HG02571 (cell line): ENCODE results near the gene CCDC136.

Source experiments
- ATAC-seq: cut with Tn5 transposase; IDR thresholded peaks from one replicate; pipeline ENCODE4 v1.9.1; 2021; ENCODE audit warnings: mild to moderate bottlenecking, moderate library complexity; ENCODE audit not compliant: unreplicated experiment

The CCDC136 gene

GRCh38 chr7:128842674-128843641 is 51.2 kb downstream of the CCDC136 start:
- no peak for ATAC-seq

- ATAC-seq: no peak
These were observed 52.3 kb downstream of the CCDC136 start for GRCh38 chr7:128843938-128844621.

DNA sequence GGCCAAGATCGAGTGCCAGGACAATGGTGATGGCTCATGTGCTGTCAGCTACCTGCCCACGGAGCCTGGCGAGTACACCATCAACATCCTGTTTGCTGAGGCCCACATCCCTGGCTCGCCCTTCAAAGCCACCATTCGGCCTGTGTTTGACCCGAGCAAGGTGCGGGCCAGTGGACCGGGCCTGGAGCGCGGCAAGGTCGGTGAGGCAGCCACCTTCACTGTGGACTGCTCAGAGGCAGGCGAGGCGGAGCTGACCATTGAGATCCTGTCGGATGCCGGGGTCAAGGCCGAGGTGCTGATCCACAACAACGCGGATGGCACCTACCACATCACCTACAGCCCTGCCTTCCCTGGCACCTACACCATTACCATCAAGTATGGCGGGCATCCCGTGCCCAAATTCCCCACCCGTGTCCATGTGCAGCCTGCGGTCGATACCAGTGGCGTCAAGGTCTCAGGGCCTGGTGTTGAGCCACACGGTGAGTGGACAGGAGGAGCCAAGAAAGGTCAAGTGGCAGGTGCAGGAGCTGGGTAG is 53.1 kb downstream of the CCDC136 start:
- ATAC-seq: no peak

DNA sequence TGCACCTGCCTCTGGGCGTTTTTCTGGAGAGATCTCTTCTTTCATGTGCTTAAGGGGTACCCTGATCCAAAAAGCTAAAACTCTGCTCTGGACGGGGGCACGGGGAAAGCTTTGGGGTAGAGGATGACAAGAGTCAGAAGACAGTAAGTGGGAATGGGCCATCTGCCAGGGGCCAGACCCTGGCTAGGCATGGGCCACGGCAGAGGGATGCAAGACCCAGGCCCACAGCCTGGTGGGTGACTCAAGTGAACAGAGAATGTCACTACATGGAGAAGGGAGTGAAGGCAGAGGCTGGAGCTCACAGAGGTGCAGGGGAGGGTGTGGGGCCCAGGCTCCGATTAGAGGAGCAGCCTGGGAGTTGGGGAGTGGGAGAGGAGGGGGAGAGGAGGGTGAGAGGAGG is 53.7 kb downstream of the CCDC136 start:
- ATAC-seq: no peak

- ATAC-seq: no peak
These were observed 54.2 kb downstream of the CCDC136 start for GRCh38 chr7:128845987-128846386.

DNA sequence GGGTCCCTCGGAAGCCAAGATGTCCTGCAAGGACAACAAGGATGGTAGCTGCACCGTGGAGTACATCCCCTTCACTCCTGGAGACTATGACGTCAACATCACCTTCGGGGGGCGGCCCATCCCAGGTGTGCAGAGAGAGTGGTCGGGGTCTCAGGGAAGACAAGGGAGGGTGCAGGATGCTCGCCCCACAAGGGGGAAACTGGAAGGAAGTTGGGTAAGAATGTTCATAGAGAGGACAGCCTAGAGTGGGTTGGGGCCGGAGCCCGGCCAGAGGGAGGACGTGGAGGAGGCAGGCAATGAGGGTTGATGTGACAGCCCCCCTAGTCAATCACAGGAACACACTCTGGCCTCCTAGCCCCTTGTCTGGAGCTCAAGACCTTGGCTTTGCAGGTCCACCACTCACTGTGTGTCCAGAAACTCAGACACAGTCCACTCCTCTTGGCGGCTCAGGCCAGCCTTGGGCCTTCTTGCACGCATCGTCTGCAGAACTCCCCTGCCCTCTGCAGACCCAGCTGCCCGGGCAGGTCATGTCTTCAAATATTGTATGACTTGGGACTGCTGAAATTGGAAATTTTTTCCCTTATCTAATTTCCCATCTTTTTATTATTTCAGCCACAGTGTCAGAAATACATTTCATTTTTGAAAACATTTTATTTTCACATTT is 55.1 kb downstream of the CCDC136 start:
- no peak for ATAC-seq

- ATAC-seq: no peak
These were observed 56.0 kb downstream of the CCDC136 start for GRCh38 chr7:128847721-128848211.

GRCh38 chr7:128848289-128849155 is 56.8 kb downstream of the CCDC136 start:
- ATAC-seq: no peak

DNA sequence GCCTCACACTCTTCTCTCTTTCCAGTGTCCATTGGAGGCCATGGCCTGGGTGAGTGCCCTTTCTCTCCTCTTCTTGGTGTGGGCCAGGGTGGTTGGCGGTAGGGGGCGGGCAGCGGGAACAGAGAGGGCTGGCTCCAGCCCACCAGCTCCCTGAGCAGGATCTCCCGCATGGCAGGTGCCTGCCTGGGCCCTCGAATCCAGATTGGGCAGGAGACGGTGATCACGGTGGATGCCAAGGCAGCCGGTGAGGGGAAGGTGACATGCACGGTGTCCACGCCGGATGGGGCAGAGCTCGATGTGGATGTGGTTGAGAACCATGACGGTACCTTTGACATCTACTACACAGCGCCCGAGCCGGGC is 57.4 kb downstream of the CCDC136 start:
- ATAC-seq: no peak

GRCh38 chr7:128849804-128850490 is 58.2 kb downstream of the CCDC136 start:
- no peak for ATAC-seq

DNA sequence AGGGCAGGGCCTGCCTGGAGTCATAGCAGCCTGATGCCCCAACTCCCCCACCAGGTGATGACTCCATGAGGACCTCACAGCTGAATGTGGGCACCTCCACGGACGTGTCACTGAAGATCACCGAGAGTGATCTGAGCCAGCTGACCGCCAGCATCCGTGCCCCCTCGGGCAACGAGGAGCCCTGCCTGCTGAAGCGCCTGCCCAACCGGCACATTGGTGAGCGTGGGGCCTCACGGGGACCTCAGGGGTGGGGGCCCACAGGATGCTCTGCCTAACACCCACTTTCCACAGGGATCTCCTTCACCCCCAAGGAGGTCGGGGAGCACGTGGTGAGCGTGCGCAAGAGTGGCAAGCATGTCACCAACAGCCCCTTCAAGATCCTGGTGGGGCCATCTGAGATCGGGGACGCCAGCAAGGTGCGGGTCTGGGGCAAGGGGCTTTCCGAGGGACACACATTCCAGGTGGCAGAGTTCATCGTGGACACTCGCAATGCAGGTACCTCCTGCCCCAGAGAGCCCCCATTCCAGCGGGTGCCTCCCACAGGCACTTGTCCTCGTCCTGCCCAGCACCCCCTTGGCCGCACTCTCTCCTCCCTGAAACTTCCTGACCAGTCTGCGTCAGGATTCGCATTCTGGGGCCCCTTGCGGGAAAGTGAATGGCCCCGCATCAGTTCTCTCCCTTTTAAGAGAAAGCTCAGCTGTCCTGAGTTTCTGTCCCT is 60.9 kb downstream of the CCDC136 start:
- no peak for ATAC-seq

DNA sequence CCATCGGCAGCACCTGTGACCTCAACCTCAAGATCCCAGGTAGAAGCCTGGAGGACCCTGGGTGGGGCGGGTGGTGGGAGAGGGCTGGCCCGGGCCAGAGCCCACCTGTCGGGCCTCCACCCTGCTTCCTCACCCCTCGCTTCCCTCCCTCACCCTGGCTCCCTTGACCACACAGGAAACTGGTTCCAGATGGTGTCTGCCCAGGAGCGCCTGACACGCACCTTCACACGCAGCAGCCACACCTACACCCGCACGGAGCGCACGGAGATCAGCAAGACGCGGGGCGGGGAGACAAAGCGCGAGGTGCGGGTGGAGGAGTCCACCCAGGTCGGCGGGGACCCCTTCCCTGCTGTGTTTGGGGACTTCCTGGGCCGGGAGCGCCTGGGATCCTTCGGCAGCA is 62.0 kb downstream of the CCDC136 start:
- ATAC-seq: no peak

- ATAC-seq: no peak
These were observed 62.6 kb downstream of the CCDC136 start for GRCh38 chr7:128854396-128854795.

DNA sequence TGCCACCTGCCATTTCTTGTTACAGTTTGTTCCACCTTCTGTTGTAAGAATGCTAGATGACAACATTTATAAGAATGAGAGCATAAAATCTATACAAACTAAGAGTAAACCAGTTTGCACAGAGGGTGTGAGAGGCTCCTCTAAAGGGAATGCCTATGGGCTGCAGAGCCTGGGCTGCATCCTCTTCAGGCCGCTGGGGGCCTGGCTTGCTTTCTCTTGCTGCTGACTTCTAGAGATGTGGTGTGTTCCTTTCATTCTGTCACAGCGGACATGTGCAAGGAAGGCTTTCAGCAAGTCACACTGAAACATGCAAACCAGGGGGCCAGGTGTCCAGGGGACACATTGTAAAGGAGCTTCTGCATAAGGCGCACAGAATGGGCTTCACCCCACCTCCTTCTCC is 63.8 kb downstream of the CCDC136 start:
- ATAC-seq: no peak

DNA sequence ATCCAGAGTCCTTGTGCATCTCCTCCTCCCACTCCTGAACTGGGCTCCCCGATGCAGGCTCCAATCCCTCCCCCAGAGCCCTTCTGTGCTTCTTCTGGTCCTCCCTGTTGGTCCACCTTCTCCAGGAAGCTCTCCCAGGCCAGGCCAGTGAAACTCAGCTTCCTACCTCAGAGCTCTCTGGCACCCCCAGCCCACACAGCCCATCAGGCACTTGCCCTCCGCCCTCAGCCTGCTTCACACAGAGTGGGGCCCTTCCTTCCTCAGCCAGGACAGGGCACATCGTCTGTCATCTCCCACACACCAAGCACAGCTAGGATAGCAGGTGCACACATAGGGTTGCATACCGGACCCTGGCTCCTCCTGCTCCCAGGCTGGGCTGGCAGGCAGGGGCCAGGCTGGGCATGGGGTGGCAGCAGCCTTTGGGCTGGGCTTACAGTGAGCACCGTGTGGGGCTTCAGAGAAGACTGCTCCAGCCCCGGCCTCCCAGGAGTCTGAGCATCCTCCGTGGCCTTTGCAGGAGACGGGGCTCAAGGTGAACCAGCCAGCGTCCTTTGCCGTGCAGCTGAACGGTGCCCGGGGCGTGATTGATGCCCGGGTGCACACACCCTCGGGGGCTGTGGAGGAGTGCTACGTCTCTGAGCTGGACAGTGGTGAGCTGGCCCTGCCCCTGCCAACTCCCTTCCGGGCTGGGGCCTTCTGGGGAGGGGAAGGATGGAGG is 64.4 kb downstream of the CCDC136 start:
- ATAC-seq: no peak

DNA sequence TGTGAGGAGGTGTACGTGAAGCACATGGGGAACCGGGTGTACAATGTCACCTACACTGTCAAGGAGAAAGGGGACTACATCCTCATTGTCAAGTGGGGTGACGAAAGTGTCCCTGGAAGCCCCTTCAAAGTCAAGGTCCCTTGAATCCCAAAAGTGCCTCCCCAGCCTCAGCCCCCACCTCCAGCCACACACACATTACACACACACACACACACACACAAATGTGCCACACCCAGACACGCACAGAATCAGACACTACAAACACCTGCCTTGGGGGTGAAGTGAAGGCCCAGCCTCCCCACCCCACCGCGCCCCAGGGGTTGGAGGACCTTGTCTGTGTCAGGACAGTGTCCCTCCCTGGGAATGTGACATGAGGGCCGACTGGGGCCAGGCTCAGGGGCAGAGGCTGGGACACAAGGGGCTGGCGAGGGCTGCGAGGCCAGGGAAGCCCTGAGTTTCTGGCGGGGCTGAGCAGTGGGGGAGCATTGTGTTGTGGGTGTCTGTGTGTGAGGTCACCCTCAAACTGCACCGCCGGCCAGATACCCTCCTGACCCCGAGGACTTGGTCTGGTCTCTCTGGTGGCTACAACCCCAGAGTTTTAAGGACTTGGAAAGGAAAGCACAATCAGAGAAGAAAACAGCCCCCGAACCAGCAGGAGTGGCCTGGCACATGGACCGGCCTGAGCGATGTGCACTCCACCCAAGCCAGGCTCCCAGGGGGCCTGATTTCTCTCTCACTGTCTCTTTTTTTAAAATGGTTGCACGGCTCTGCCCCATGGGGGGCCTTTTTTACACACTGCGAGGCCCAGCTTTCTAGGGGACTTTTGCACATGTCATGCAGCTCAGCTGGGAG is 66.8 kb downstream of the CCDC136 start:
- ATAC-seq: no peak
